Peyer's patch (tissue), 4 donors: ENCODE measurements around the gene ENPP3.

Source experiments
- POLR2A ChIP-seq, 2 donors: fragments of 450-650 bp; IDR thresholded peaks; one replicate each; pipeline ENCODE4 v1.5.1; 2017; ENCODE audit warnings: antibody characterized with exemption in 2 of 2, mild to moderate bottlenecking in 2 of 2, moderate library complexity in 2 of 2
- TF ChIP-seq, protein P1 (sequence below), 6 experiments: fragments of 450-650 bp in 4 of 6; fragments of 200-600 bp in 2 of 6; sonication (generic) in 1 of 6; IDR thresholded peaks; one replicate each; pipeline ENCODE4 v1.5.1; 2017 to 2019; ENCODE audit warnings: antibody characterized with exemption in 6 of 6, mild to moderate bottlenecking in 3 of 6, moderate library complexity in 1 of 6

DNA sequence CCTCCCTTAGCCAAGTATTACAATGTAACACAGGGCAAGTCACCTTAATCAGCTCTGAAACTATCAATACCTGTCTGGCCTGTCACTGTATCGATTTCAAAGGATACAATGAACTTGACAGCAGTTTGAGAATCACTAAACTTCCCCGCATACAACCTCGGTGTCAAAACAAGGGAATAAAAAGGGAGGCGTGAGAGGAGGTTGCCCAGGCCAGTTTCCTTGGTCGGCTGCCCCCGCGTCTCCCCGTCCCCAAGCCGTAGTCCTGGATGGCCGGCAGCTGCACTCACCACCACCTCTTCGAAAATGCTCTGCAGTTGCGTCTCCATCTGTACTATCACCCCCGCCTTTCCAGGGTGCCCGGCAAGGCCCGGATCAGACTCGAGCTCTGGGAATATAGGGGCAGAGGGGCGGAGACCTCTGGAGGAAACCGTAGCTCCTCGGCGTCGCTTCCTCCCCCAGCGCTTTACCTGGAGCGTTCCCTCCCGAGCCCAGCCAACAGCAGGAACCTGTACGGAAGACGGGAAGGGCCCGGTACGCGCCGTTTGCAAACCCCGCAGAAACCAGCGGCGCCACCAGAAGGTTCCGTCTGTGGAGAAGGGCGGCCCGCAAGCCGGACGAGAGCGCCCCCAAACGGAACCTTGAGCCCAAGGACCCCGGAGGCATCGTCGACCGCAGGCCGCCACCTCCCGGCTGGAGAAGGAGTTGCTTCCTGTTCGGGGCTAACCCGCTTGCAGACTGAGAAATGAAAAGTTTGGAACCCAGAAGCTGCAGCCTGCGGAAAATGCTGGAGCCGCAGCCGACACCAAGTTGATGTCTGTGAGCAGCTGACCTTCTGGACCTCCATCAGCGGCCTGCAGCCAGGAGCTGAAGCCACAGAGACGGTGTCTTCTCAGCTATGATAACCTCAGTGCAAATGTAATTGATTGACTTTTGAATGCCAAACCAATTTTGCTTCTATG is 9.1 kb upstream of the ENPP3 start, which contains the start of gene MED23:
- TF ChIP-seq, protein P1, sequence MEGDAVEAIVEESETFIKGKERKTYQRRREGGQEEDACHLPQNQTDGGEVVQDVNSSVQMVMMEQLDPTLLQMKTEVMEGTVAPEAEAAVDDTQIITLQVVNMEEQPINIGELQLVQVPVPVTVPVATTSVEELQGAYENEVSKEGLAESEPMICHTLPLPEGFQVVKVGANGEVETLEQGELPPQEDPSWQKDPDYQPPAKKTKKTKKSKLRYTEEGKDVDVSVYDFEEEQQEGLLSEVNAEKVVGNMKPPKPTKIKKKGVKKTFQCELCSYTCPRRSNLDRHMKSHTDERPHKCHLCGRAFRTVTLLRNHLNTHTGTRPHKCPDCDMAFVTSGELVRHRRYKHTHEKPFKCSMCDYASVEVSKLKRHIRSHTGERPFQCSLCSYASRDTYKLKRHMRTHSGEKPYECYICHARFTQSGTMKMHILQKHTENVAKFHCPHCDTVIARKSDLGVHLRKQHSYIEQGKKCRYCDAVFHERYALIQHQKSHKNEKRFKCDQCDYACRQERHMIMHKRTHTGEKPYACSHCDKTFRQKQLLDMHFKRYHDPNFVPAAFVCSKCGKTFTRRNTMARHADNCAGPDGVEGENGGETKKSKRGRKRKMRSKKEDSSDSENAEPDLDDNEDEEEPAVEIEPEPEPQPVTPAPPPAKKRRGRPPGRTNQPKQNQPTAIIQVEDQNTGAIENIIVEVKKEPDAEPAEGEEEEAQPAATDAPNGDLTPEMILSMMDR (IDR thresholded peaks at IDR 0.05): peak; percentile 78 to 96 (median 92)
- TF ChIP-seq POLR2A (IDR thresholded peaks at IDR 0.05): peak; percentile 62 to 68
